Keratinocyte (primary cell): Measurements from ENCODE around the gene PHLDA3. TPM values are rescaled to one million over a fixed set of nuclear protein-coding genes. Genes with fewer than 3 reads are reported as not detected.
"Not testable (repeated sequence)": the region's sequence is repeated elsewhere in the genome, so short reads cannot be mapped to it uniquely, and the experiment has no call there.

Source experiments
- DNase-seq: peaks from one replicate; pipeline ENCODE4 v3.0.0-alpha.2; 2011; ENCODE audit warnings: low read depth, missing footprints, low spot score
- FAIRE-seq: peaks from 2 replicates; lab custom pipeline; 2011; peaks lifted over from hg19 to GRCh38; lab: Jason Lieb, UNC
- H2AFZ ChIP-seq: 2 replicates; pipeline ENCODE4 v1.6.0; 2012; ENCODE audit warnings: low read length, control low read depth, inconsistent platforms; ENCODE audit not compliant: control insufficient read depth
- H3K27ac ChIP-seq: 2 replicates; pipeline ENCODE4 v1.5.1; 2011; ENCODE audit warnings: low read length; ENCODE audit not compliant: control insufficient read depth, insufficient read depth
- H3K27me3 ChIP-seq: 3 replicates; pipeline ENCODE4 v1.6.0; 2011; ENCODE audit warnings: low read length; ENCODE audit not compliant: control insufficient read depth, insufficient read depth; ENCODE audit errors: extremely low read depth
- H3K36me3 ChIP-seq, 2 experiments: 2 replicates in 1 of 2; 3 replicates in 1 of 2; pipeline ENCODE4 v1.5.1; 2011; ENCODE audit warnings: low read length in 2 of 2, mild to moderate bottlenecking in 1 of 2; ENCODE audit not compliant: control insufficient read depth in 2 of 2, insufficient read depth in 2 of 2; ENCODE audit errors: extremely low read depth in 1 of 2
- H3K4me1 ChIP-seq: 3 replicates; pipeline ENCODE4 v1.5.1; 2011; ENCODE audit warnings: low read length; ENCODE audit not compliant: control insufficient read depth, insufficient read depth; ENCODE audit errors: extremely low read depth
- H3K4me2 ChIP-seq: 3 replicates; pipeline ENCODE4 v1.6.0; 2011; ENCODE audit warnings: low read depth, low read length; ENCODE audit not compliant: control insufficient read depth, insufficient read depth; ENCODE audit errors: extremely low read depth
- H3K4me3 ChIP-seq, 3 experiments: fragments of 200-600 bp in 1 of 3; sonication (generic) in 1 of 3; 2 replicates in 2 of 3; 3 replicates in 1 of 3; pipeline ENCODE4 v1.5.1; 2011 to 2016; ENCODE audit warnings: low read length in 3 of 3, mild to moderate bottlenecking in 3 of 3, control low read depth in 2 of 3, inconsistent platforms in 1 of 3, low read depth in 1 of 3, mixed read lengths in 1 of 3, mixed run types in 1 of 3, moderate library complexity in 1 of 3; ENCODE audit not compliant: control insufficient read depth in 2 of 3, insufficient read depth in 2 of 3; ENCODE audit errors: extremely low read depth in 1 of 3
- H3K79me2 ChIP-seq: 2 replicates; pipeline ENCODE4 v1.6.0; 2012; ENCODE audit warnings: low read length; ENCODE audit not compliant: control insufficient read depth, insufficient read depth
- H3K9ac ChIP-seq: 3 replicates; pipeline ENCODE4 v1.6.0; 2011; ENCODE audit warnings: low read length; ENCODE audit not compliant: control insufficient read depth, insufficient read depth; ENCODE audit errors: extremely low read depth
- H3K9me1 ChIP-seq: 3 replicates; pipeline ENCODE4 v1.6.0; 2011; ENCODE audit warnings: low read length; ENCODE audit not compliant: control insufficient read depth, insufficient read depth; ENCODE audit errors: extremely low read depth
- H3K9me3 ChIP-seq: 2 replicates; pipeline ENCODE4 v1.5.1; 2012; ENCODE audit warnings: low read depth, low read length; ENCODE audit not compliant: control insufficient read depth
- H4K20me1 ChIP-seq: 3 replicates; pipeline ENCODE4 v1.6.0; 2011; ENCODE audit warnings: low read length; ENCODE audit not compliant: control insufficient read depth, insufficient read depth; ENCODE audit errors: extremely low read depth
- EZH2 ChIP-seq: IDR thresholded peaks from one replicate; pipeline ENCODE4 v1.6.1; 2012; ENCODE audit warnings: inconsistent platforms, mild to moderate bottlenecking, low read length, moderate library complexity
- dilution Hi-C: fragments of 300-500 bp; cut with MboI; formaldehyde crosslinking; loops from one replicate; pipeline ENCODE4 v1.7.0; 2020; ENCODE audit warnings: low sequenced_read_pairs; ENCODE audit not compliant: extremely low pct_ligation_motif_present
- polyA plus RNA-seq, 5 experiments: library from polyadenylated mRNA; depleted of rRNA in 3 of 5; stranded (reverse) in 3 of 5; stranded (forward) in 1 of 5; unstranded in 1 of 5; fragments of >200 nt; gene quantifications; 1 replicate in 1 of 5; 2 replicates in 3 of 5; 3 replicates in 1 of 5; pipeline versions ENCODE4 v1.2.1 to v1.2.3, GENCODE V29; 2011 to 2012; ENCODE audit warnings: missing spikeins in 2 of 5, low read depth in 1 of 5, low replicate concordance in 1 of 5
- TF ChIP-seq, protein P1 (sequence below), 3 experiments: IDR thresholded peaks in 1 of 3; conservative IDR thresholded peaks in 1 of 3; optimal IDR thresholded peaks in 1 of 3; 2 replicates in 2 of 3; 3 replicates in 1 of 3; pipeline versions ENCODE3 to v1.5.1; 2011; ENCODE audit warnings: low read length in 3 of 3, mild to moderate bottlenecking in 3 of 3, moderate library complexity in 2 of 3, control low read depth in 1 of 3, inconsistent platforms in 1 of 3; ENCODE audit not compliant: insufficient read depth in 2 of 3; ENCODE audit errors: extremely low read depth in 1 of 3

The PHLDA3 gene
- polyA plus RNA-seq, 1 donor (not counting 4 experiments of a cell fraction or from before 2014, with no cell fraction given) = 48.2 TPM

- Histone ChIP-seq H2AFZ (no peak overlapping the region), H3K4me2 (no peak overlapping the region), H3K4me1 (peaks cover 54% of the 10 kb centered on the region), H3K9me3 (no peaks in the 10 kb centered on the region), H3K4me3 (no peak overlapping the region), H3K79me2 (no peaks in the 10 kb centered on the region), H4K20me1 (no peaks in the 10 kb centered on the region), H3K9ac (no peak overlapping the region), H3K9me1 (no peaks in the 10 kb centered on the region), H3K36me3 (peaks cover 4 to 5% of the 10 kb centered on the region in 2 experiments), H3K27ac (no peak overlapping the region), H3K27me3 (no peaks in the 10 kb centered on the region)
- dilution Hi-C loops = no loop called here
- DNase-seq (no peak), FAIRE-seq (no peak)
- TF ChIP-seq, protein P1, sequence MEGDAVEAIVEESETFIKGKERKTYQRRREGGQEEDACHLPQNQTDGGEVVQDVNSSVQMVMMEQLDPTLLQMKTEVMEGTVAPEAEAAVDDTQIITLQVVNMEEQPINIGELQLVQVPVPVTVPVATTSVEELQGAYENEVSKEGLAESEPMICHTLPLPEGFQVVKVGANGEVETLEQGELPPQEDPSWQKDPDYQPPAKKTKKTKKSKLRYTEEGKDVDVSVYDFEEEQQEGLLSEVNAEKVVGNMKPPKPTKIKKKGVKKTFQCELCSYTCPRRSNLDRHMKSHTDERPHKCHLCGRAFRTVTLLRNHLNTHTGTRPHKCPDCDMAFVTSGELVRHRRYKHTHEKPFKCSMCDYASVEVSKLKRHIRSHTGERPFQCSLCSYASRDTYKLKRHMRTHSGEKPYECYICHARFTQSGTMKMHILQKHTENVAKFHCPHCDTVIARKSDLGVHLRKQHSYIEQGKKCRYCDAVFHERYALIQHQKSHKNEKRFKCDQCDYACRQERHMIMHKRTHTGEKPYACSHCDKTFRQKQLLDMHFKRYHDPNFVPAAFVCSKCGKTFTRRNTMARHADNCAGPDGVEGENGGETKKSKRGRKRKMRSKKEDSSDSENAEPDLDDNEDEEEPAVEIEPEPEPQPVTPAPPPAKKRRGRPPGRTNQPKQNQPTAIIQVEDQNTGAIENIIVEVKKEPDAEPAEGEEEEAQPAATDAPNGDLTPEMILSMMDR (optimal IDR thresholded peaks at IDR 0.05 in 1 of 3, IDR thresholded peaks at IDR 0.05 in 1 of 3, conservative IDR thresholded peaks at IDR 0.05 in 1 of 3; ENCODE audit: extremely low read depth in 1 of 3, insufficient read depth in 2 of 3, low read length in 3 of 3) = no peak
- TF ChIP-seq EZH2 = no peak
Observed at GRCh38 chr1:201479201-201479730, 10.3 kb upstream of the PHLDA3 start.

GRCh38 chr1:201478666-201479065 lies 9.7 kb upstream of the PHLDA3 start:
- H3K9ac ChIP-seq, dilution Hi-C loops, H3K27me3 ChIP-seq, H3K27ac ChIP-seq, H3K9me1 ChIP-seq, H4K20me1 ChIP-seq, H2AFZ ChIP-seq, H3K4me3 ChIP-seq, H3K79me2 ChIP-seq, H3K36me3 ChIP-seq, H3K4me2 ChIP-seq, DNase-seq, H3K9me3 ChIP-seq, FAIRE-seq: not testable (repeated sequence)
- H3K4me1 ChIP-seq = peaks cover 54% of the 10 kb centered on the region
